H1 (cell line): Measurements from ENCODE around the gene GREB1L.

ENCODE experiments used
- ASH2L ChIP-seq: fragments of 200-600, 300-600 bp; sonication (generic); IDR thresholded peaks from one replicate; pipeline ENCODE4 v1.7.1; 2017; ENCODE audit warnings: low read length
- BCL11A ChIP-seq, 2 experiments: IDR thresholded peaks; one replicate each; pipeline ENCODE4 v1.6.1; 2011; ENCODE audit warnings: low read depth in 2 of 2, low read length in 2 of 2, mild to moderate bottlenecking in 2 of 2
- CTCF ChIP-seq, 3 experiments: IDR thresholded peaks; 1 replicate in 2 of 3; 2 replicates in 1 of 3; pipeline versions ENCODE4 v1.5.1 to v1.6.1; 2011; ENCODE audit warnings: low read length in 3 of 3, mild to moderate bottlenecking in 3 of 3, inconsistent platforms in 2 of 3, low read depth in 1 of 3, moderate library complexity in 1 of 3; ENCODE audit not compliant: insufficient read depth in 1 of 3; ENCODE audit errors: control extremely low read depth in 1 of 3
- EZH2 ChIP-seq: fragments of 200-600 bp; sonication (generic); IDR thresholded peaks from 2 replicates; pipeline ENCODE4 v1.7.1; 2012; ENCODE audit warnings: low read depth, mild to moderate bottlenecking, moderate library complexity, low read length, inconsistent platforms; ENCODE audit not compliant: severe bottlenecking
- MAX ChIP-seq: IDR thresholded peaks from 2 replicates; pipeline ENCODE4 v1.6.1; 2012; ENCODE audit warnings: inconsistent platforms

- TF ChIP-seq CTCF (IDR thresholded peaks at IDR 0.05; ENCODE audit: control extremely low read depth in 1 of 3, insufficient read depth in 1 of 3, low read depth in 1 of 3, low read length in 3 of 3) (no peak), MAX (no peak), BCL11A (IDR thresholded peaks at IDR 0.05; ENCODE audit: low read depth in 2 of 2, low read length in 2 of 2) (no peak), EZH2 (no peak), ASH2L (no peak)
Measured at GRCh38 chr18:21486905-21487437, 244.9 kb downstream of the GREB1L start.
